ENCODE measurements around the gene LRBA.

DNA sequence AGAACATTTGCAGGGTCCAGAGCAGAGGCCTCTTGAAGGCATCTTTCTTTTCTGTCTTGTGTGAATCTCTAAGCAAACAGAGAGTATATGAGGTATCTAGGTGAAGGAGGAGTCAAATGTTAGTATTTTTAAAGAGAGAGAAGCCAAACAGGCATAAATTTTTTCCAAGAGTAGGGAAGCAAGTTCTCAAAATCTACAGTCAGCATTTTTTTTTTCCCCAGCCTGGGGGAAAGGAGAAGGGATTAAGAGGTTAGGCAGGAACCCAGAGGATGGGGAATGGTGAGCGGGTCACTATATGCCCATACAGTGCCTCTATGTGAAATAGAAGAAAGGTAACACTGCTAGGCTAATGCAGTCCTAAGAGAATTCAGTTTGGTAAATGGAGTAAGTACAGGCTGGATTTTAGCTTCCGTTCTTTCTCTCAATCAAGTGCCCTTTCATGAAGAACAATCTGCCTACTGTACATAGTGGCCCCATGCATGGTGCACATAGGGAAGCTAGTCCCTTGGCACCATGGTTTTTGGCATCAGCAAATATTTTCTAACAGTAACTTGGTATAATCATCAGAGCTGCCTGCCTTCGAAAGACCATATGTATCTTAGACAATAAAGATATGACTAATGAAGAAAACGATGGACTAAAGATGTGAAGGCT, 596.2 kb downstream of the LRBA start:
- TF ChIP-seq POLR2A (IDR thresholded peaks at IDR 0.05; ENCODE audit: low read depth) (no peak), EP300 (IDR thresholded peaks at IDR 0.05) (no peak), POLR2AphosphoS5 (IDR thresholded peaks at IDR 0.05) (no peak)
- TF ChIP-seq, protein P1, sequence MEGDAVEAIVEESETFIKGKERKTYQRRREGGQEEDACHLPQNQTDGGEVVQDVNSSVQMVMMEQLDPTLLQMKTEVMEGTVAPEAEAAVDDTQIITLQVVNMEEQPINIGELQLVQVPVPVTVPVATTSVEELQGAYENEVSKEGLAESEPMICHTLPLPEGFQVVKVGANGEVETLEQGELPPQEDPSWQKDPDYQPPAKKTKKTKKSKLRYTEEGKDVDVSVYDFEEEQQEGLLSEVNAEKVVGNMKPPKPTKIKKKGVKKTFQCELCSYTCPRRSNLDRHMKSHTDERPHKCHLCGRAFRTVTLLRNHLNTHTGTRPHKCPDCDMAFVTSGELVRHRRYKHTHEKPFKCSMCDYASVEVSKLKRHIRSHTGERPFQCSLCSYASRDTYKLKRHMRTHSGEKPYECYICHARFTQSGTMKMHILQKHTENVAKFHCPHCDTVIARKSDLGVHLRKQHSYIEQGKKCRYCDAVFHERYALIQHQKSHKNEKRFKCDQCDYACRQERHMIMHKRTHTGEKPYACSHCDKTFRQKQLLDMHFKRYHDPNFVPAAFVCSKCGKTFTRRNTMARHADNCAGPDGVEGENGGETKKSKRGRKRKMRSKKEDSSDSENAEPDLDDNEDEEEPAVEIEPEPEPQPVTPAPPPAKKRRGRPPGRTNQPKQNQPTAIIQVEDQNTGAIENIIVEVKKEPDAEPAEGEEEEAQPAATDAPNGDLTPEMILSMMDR (IDR thresholded peaks at IDR 0.05): no peak
